ENCODE results near the gene LOXL4. TPM values are rescaled to one million over a fixed set of nuclear protein-coding genes. Genes with fewer than 3 reads are reported as not detected.
A peak's percentile ranks its signal among the peaks of the same experiment; 100 is the strongest.

Gene LOXL4
- total and polyA plus RNA-seq, 2 donors from 2014 or later: 3.4 to 15.1 TPM

DNA sequence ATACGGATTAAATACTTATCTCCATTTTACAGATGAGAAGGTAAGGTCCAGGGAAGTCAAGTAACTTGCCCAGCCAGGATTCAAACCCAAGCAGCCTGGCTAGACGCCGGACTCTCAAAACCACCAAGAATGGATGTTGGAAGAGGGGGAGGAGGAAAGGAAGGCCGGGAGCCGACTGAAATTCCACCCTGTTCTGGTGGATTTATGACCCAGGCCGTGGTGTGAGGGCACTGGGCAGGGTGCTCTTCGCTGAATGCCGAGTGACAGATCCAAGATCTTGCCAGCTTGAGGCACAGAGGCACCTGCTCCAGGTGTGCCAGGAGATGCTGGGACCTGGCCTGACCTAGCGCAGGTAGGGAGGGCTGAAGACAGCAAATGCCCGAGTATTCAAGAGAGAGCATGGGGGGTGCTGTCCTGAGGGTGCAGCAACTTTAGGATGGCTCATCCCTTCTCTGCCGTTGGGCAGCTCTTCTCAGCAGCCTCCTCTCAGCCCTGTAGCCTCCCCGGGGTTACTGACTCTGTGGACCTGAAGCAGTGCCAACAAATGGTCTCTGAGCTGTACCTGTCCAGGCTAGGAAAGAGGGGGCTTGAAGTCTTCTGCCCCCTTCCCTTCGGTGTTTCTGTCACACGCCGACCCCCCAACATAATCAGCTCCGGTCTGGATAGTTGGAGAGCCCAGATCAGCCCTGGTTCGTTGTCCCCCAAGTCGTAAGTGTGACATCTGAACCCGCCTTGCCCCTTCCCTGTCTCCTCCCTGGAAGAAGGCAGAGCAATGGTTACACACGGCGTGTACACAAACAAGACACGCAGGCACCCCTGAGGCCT is 713 bp downstream of the LOXL4 start:
- FAIRE-seq: no peak
- H3K4me1 ChIP-seq (ENCODE audit: control insufficient read depth in 2 of 3, insufficient read depth in 2 of 3, low read depth in 1 of 3, low read length in 3 of 3): peaks cover 0 to 20% (median 5%) of the 10 kb centered on the region in 3 donors
- no peaks in the 10 kb centered on the region for H3K36me3 ChIP-seq (ENCODE audit: control insufficient read depth in 2 of 3, insufficient read depth in 3 of 3, low read length in 3 of 3)
- H3K4me3 ChIP-seq (ENCODE audit: low read length in 3 of 3): peak overlapping the region in 2 of 3 donors; percentile 37 to 38
- intact Hi-C loops (cut with DNase I): no loop called here
- DNase-seq: peak in 3 of 5 donors; percentile 54 to 57 (median 56)
- peak overlapping the region in 1 of 3 donors; percentile 58 for H3K9ac ChIP-seq (ENCODE audit: low read length in 3 of 3)
- H3K27me3 ChIP-seq (ENCODE audit: control insufficient read depth, insufficient read depth, low read length): no peaks in the 10 kb centered on the region
- TF ChIP-seq, protein P1, sequence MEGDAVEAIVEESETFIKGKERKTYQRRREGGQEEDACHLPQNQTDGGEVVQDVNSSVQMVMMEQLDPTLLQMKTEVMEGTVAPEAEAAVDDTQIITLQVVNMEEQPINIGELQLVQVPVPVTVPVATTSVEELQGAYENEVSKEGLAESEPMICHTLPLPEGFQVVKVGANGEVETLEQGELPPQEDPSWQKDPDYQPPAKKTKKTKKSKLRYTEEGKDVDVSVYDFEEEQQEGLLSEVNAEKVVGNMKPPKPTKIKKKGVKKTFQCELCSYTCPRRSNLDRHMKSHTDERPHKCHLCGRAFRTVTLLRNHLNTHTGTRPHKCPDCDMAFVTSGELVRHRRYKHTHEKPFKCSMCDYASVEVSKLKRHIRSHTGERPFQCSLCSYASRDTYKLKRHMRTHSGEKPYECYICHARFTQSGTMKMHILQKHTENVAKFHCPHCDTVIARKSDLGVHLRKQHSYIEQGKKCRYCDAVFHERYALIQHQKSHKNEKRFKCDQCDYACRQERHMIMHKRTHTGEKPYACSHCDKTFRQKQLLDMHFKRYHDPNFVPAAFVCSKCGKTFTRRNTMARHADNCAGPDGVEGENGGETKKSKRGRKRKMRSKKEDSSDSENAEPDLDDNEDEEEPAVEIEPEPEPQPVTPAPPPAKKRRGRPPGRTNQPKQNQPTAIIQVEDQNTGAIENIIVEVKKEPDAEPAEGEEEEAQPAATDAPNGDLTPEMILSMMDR (IDR thresholded peaks at IDR 0.05; ENCODE audit: borderline replicate concordance, extremely low read depth, insufficient read depth): no peak
- no peaks in the 10 kb centered on the region for H3K9me3 ChIP-seq (ENCODE audit: control insufficient read depth in 2 of 3, insufficient read depth in 1 of 3, low read length in 3 of 3)
- peak overlapping the region; percentile 43 to 77 for H3K27ac ChIP-seq (ENCODE audit: low read depth in 2 of 2, low read length in 2 of 2)

DNA sequence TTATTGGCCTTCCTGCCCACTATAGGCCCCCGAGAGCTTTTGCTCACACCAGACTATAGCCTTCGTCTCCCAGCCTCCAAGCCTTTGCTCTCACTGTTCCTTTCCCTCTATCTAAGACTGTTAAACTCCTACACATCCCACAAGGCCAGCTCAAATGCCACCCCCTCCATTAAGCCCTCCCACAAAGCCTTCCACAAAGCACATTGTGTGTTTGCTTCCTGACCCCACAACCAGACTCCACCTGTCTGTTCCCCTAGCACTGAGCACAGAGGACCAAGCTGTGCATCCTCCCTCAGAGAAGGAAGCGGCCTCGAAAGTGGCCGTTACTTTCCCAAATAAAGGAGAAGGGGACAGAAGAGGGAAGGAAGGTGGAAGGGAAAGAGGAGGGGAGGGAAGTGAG is 1.3 kb downstream of the LOXL4 start:
- Histone ChIP-seq H3K36me3 (ENCODE audit: control insufficient read depth in 2 of 3, insufficient read depth in 3 of 3, low read length in 3 of 3) (no peaks in the 10 kb centered on the region), H3K27me3 (ENCODE audit: control insufficient read depth, insufficient read depth, low read length) (no peaks in the 10 kb centered on the region), H3K9me3 (ENCODE audit: control insufficient read depth in 2 of 3, insufficient read depth in 1 of 3, low read length in 3 of 3) (no peaks in the 10 kb centered on the region), H3K4me1 (ENCODE audit: control insufficient read depth in 2 of 3, insufficient read depth in 2 of 3, low read depth in 1 of 3, low read length in 3 of 3) (peaks cover 0 to 20% (median 5%) of the 10 kb centered on the region in 3 donors), H3K4me3 (ENCODE audit: low read length in 3 of 3) (no peak overlapping the region), H3K27ac (ENCODE audit: low read depth in 2 of 2, low read length in 2 of 2) (no peak overlapping the region), H3K9ac (ENCODE audit: low read length in 3 of 3) (no peak overlapping the region)
- TF ChIP-seq, protein P1 (IDR thresholded peaks at IDR 0.05; ENCODE audit: borderline replicate concordance, extremely low read depth, insufficient read depth): no peak
- FAIRE-seq (no peak), DNase-seq (no peak)
- intact Hi-C loops (cut with DNase I): no loop called here

DNA sequence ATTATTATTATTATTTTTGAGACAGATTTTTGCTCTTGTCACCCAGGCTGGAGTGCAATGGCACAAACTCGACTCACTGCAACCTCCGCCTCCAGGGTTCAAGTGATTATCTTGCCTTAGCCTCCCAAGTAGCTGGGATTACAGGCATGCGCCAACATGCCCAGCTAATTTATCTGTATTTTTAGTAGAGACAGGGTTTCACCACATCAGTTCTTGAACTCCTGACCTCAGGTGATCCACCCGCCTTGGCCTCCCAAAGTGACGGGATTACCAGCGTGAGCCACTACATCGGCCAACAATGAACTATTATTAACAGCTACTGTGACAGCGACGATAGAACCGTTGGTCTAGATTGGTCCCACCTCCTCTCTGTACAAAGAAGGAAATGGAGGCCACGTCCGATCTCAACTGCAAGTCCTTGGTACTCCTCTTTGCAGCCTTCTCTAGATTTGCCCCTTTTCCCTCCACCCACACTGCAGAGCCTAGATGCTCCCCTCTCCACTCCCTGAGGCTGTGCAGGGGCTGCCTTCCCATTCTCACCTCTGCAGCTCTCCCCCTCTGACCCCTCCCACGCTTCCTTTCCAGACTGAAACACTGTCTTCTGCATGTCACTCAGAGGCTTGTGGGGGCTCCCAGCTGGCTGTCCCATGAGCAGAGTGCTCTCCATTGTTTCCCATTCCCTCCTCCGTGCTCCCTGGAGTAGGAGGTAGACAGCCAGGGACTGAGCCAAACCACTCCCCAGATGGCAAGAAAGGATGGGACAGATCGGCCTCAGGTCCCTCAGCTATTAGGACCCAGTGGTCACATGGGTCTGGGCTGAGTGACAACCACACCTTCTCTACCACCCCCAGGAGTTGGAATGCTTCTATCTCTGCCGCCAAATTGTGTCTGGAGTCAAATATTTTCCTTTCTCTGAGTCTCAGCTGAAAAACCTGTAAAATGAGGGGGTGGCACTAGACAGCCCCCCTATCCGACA is 2.3 kb downstream of the LOXL4 start:
- H3K9ac ChIP-seq (ENCODE audit: low read length in 3 of 3): no peak overlapping the region

More for the DNA sequence above, 2.3 kb downstream of the LOXL4 start:
- H3K4me1 ChIP-seq (ENCODE audit: control insufficient read depth in 2 of 3, insufficient read depth in 2 of 3, low read depth in 1 of 3, low read length in 3 of 3): peaks cover 0 to 20% (median 5%) of the 10 kb centered on the region in 3 donors
- H3K27ac ChIP-seq (ENCODE audit: low read depth in 2 of 2, low read length in 2 of 2): no peak overlapping the region
- no peaks in the 10 kb centered on the region for H3K27me3 ChIP-seq (ENCODE audit: control insufficient read depth, insufficient read depth, low read length)
- H3K36me3 ChIP-seq (ENCODE audit: control insufficient read depth in 2 of 3, insufficient read depth in 3 of 3, low read length in 3 of 3): no peaks in the 10 kb centered on the region
- peak in 1 of 5 donors; percentile 37 for DNase-seq
- intact Hi-C loops (cut with DNase I): no loop called here
- no peak for FAIRE-seq
- TF ChIP-seq, protein P1 (IDR thresholded peaks at IDR 0.05; ENCODE audit: borderline replicate concordance, extremely low read depth, insufficient read depth): no peak
- H3K9me3 ChIP-seq (ENCODE audit: control insufficient read depth in 2 of 3, insufficient read depth in 1 of 3, low read length in 3 of 3): no peaks in the 10 kb centered on the region
- H3K4me3 ChIP-seq (ENCODE audit: low read length in 3 of 3): no peak overlapping the region

All from kidney (tissue), 14 donors.